ENCODE data around the gene TSC22D2. TPM values are rescaled to one million over a fixed set of nuclear protein-coding genes. Genes with fewer than 3 reads are reported as not detected.

TSC22D2 gene
- total RNA-seq, 4 donors from 2014 or later = 8.5 to 20.0 (median 15.2) TPM

- H3K27ac ChIP-seq = peak overlapping the region; percentile 99 to 100 (median 100)
- no peak for DNase-seq
- WGBS, 2 donors = 0% methylated on average over 5 of the region's 5 CpGs
- TF ChIP-seq CTCF (IDR thresholded peaks at IDR 0.05) (no peak), POLR2A (IDR thresholded peaks at IDR 0.05) (no peak)
- no peaks in the 10 kb centered on the region for H3K27me3 ChIP-seq
- peaks cover 6 to 63% (median 7%) of the 10 kb centered on the region in 3 donors for H3K4me1 ChIP-seq
- H3K36me3 ChIP-seq = peaks cover 0 to 4% (median 0%) of the 10 kb centered on the region in 3 donors
- peak overlapping the region; percentile 68 to 97 (median 90) for H3K4me3 ChIP-seq
- H3K9me3 ChIP-seq = no peaks in the 10 kb centered on the region
- intact Hi-C loops (cut with DNase I) = loop anchor here (10.0 kb wide), 1 partner anchor 84 kb away; no protein-coding TSS in a partner anchor
Measured at GRCh38 chr3:150411106-150411460, 3.0 kb downstream of the TSC22D2 start.

DNA sequence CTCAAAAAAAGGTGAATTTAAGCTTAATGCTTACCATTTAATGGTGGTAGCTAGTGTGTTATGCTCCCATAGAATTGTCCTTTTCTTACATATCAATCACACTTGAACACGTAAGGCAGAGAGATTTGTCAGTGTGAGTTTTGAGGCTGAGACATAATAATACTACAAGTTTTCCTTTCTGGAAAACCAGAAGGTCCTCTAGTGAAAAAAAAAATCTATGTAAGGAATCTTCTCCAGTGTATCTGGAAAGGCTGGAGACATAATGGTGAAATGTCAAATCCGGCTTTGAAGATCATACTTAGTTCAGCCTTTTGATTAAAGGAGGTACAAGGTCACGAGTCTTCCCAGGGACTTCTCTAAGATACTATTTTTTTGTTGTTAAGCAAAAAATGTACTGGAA, 3.4 kb downstream of the TSC22D2 start:
- DNase-seq = no peak
- Histone ChIP-seq H3K27ac (peak overlapping the region in 3 of 4 donors; percentile 99 to 100 (median 99)), H3K9me3 (no peaks in the 10 kb centered on the region), H3K4me3 (peak overlapping the region; percentile 68 to 97 (median 90)), H3K27me3 (no peaks in the 10 kb centered on the region), H3K4me1 (peaks cover 7 to 68% (median 8%) of the 10 kb centered on the region in 3 donors), H3K36me3 (peaks cover 0 to 4% (median 0%) of the 10 kb centered on the region in 3 donors)
- intact Hi-C loops (cut with DNase I) = loop anchor here (10.0 kb wide), 1 partner anchor 83 kb away; no protein-coding TSS in a partner anchor
- TF ChIP-seq POLR2A (IDR thresholded peaks at IDR 0.05) (no peak), CTCF (IDR thresholded peaks at IDR 0.05) (no peak)
- 5 to 8% methylated on average over 3 of the region's 3 CpGs for WGBS, 2 donors

DNA sequence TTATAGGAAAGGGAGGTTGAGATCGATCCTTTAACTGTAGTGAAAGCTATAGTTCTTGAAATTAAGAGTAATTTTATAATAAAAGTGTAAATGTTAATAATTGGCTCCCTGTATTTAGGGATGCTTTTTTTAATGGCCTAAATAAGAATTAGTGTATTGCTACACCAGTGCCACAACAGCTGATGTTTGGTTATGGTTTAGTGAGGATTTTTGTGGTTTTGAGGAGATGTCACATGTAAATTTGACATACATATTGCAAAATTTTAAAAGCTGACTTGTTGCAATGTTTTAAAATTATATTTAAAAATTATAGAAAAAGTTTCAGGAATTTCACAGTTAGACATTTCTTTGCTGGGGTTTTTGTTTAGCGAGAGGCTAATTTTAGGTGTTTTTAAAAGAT, 3.9 kb downstream of the TSC22D2 start:
- intact Hi-C loops (cut with DNase I) = loop anchor here (10.0 kb wide), 1 partner anchor 83 kb away; no protein-coding TSS in a partner anchor
- peaks cover 0 to 4% (median 0%) of the 10 kb centered on the region in 3 donors for H3K36me3 ChIP-seq
- H3K27me3 ChIP-seq = no peaks in the 10 kb centered on the region
- H3K4me1 ChIP-seq = peaks cover 7 to 69% (median 8%) of the 10 kb centered on the region in 3 donors
- no peak for DNase-seq
- TF ChIP-seq POLR2A (IDR thresholded peaks at IDR 0.05) (no peak), CTCF (IDR thresholded peaks at IDR 0.05) (no peak)
- peak overlapping the region in 2 of 4 donors; percentile 99 for H3K27ac ChIP-seq
- H3K9me3 ChIP-seq = no peaks in the 10 kb centered on the region
- WGBS, 2 donors = 31 to 32% methylated on average over 2 of the region's 2 CpGs
- peak overlapping the region; percentile 68 to 97 (median 90) for H3K4me3 ChIP-seq

GRCh38 chr3:150412561-150413231, 4.6 kb downstream of the TSC22D2 start:
- Histone ChIP-seq H3K27me3 (no peaks in the 10 kb centered on the region), H3K36me3 (peaks cover 0 to 4% (median 0%) of the 10 kb centered on the region in 3 donors), H3K4me1 (peaks cover 7 to 70% (median 8%) of the 10 kb centered on the region in 3 donors), H3K4me3 (peak overlapping the region; percentile 68 to 97 (median 90)), H3K27ac (peak overlapping the region in 2 of 4 donors; percentile 1 to 29), H3K9me3 (no peaks in the 10 kb centered on the region)
- intact Hi-C loops (cut with DNase I) = loop anchor here (10.0 kb wide), 1 partner anchor 82 kb away; no protein-coding TSS in a partner anchor
- 3 to 4% methylated on average over 5 of the region's 5 CpGs for WGBS, 2 donors
- no peak for TF ChIP-seq CTCF (IDR thresholded peaks at IDR 0.05)
- no peak for TF ChIP-seq POLR2A (IDR thresholded peaks at IDR 0.05)
- no peak for DNase-seq

GRCh38 chr3:150414258-150414657, 6.2 kb downstream of the TSC22D2 start:
- peaks cover 7 to 85% (median 8%) of the 10 kb centered on the region in 3 donors for H3K4me1 ChIP-seq
- H3K27ac ChIP-seq = peak overlapping the region in 1 of 4 donors; percentile 8
- H3K4me3 ChIP-seq = peak overlapping the region; percentile 68 to 97 (median 90)
- no peaks in the 10 kb centered on the region for H3K9me3 ChIP-seq
- TF ChIP-seq CTCF (IDR thresholded peaks at IDR 0.05) (no peak), POLR2A (IDR thresholded peaks at IDR 0.05) (no peak)
- H3K27me3 ChIP-seq = no peaks in the 10 kb centered on the region
- 27 to 31% methylated on average over 3 of the region's 3 CpGs for WGBS, 2 donors
- no peak for DNase-seq
- intact Hi-C loops (cut with DNase I) = loop anchor here (10.0 kb wide), 1 partner anchor 81 kb away; no protein-coding TSS in a partner anchor
- peaks cover 0 to 4% (median 0%) of the 10 kb centered on the region in 3 donors for H3K36me3 ChIP-seq
